Measurements from ENCODE around the gene ZNF436. TPM values are rescaled to one million over a fixed set of nuclear protein-coding genes. Genes with fewer than 3 reads are reported as not detected.
"Not testable (repeated sequence)": the region's sequence is repeated elsewhere in the genome, so short reads cannot be mapped to it uniquely, and the experiment has no call there.

Gene ZNF436
- total and polyA plus RNA-seq, 7 donors = 4.2 to 41.3 (median 14.5) TPM

- Histone ChIP-seq H3K4me3 (no peak overlapping the region), H3K36me3 (peaks cover 6 to 99% (median 42%) of the 10 kb centered on the region in 4 donors), H3K27ac (no peak overlapping the region), H3K4me1 (peaks cover 0 to 13% (median 0%) of the 10 kb centered on the region in 4 donors), H3K9me3 (no peaks in the 10 kb centered on the region), H3K27me3 (no peaks in the 10 kb centered on the region)
- intact Hi-C loops (cut with DNase I) = no loop called here
- DNase-seq = no peak
- TF ChIP-seq POLR2AphosphoS5 (IDR thresholded peaks at IDR 0.05) (no peak), EP300 (IDR thresholded peaks at IDR 0.05) (no peak), CTCF (IDR thresholded peaks at IDR 0.05) (no peak), POLR2A (IDR thresholded peaks at IDR 0.05) (no peak)
- 94 to 98% methylated on average over 1 of the region's 1 CpG for WGBS, 2 donors
Measured at GRCh38 chr1:23330846-23331245, 38.8 kb downstream of the ZNF436 start.

GRCh38 chr1:23325393-23325792 lies 44.2 kb downstream of the ZNF436 start:
- peaks cover 0 to 91% (median 17%) of the 10 kb centered on the region in 4 donors for H3K36me3 ChIP-seq

GRCh38 chr1:23322770-23323169 lies 46.9 kb downstream of the ZNF436 start:
- Histone ChIP-seq H3K4me3 (no peak overlapping the region), H3K9me3 (no peaks in the 10 kb centered on the region), H3K27me3 (no peaks in the 10 kb centered on the region), H3K27ac (no peak overlapping the region), H3K4me1 (peaks cover 0 to 6% (median 3%) of the 10 kb centered on the region in 4 donors), H3K36me3 (peaks cover 0 to 91% (median 13%) of the 10 kb centered on the region in 4 donors)
- 42 to 56% methylated on average over 1 of the region's 1 CpG for WGBS, 2 donors
- intact Hi-C loops (cut with DNase I) = no loop called here
- TF ChIP-seq EP300 (IDR thresholded peaks at IDR 0.05) = no peak
- no peak for TF ChIP-seq CTCF (IDR thresholded peaks at IDR 0.05)
- TF ChIP-seq POLR2A (IDR thresholded peaks at IDR 0.05) = no peak
- TF ChIP-seq POLR2AphosphoS5 (IDR thresholded peaks at IDR 0.05) = no peak
- DNase-seq = no peak

More at GRCh38 chr1:23325393-23325792, 44.2 kb downstream of the ZNF436 start:
- no peaks in the 10 kb centered on the region for H3K9me3 ChIP-seq
- no peak overlapping the region for H3K27ac ChIP-seq
- TF ChIP-seq POLR2AphosphoS5 (IDR thresholded peaks at IDR 0.05) = no peak
- TF ChIP-seq EP300 (IDR thresholded peaks at IDR 0.05) = no peak
- no peak for TF ChIP-seq CTCF (IDR thresholded peaks at IDR 0.05)
- TF ChIP-seq POLR2A (IDR thresholded peaks at IDR 0.05) = no peak
- no peak for DNase-seq
- 87 to 88% methylated on average over 2 of the region's 2 CpGs for WGBS, 2 donors
- intact Hi-C loops (cut with DNase I) = no loop called here
- peaks cover 0 to 17% (median 3%) of the 10 kb centered on the region in 4 donors for H3K4me1 ChIP-seq
- H3K27me3 ChIP-seq = no peaks in the 10 kb centered on the region
- H3K4me3 ChIP-seq = no peak overlapping the region

- WGBS, 2 donors = 96 to 98% methylated on average over 7 of the region's 7 CpGs
- H3K9me3 ChIP-seq; H3K27me3 ChIP-seq; H3K27ac ChIP-seq; H3K4me3 ChIP-seq; intact Hi-C loops (cut with DNase I); DNase-seq: not testable (repeated sequence)
- H3K36me3 ChIP-seq = peaks cover 7 to 75% (median 13%) of the 10 kb centered on the region in 4 donors
- H3K4me1 ChIP-seq = peaks cover 0 to 15% (median 4%) of the 10 kb centered on the region in 4 donors
Measured at GRCh38 chr1:23310280-23310679, 59.4 kb downstream of the ZNF436 start.

Other genes starting within 250 kb of the ZNF436 start
- gene LUZP1, start 201.0 kb downstream of the ZNF436 start, total RNA-seq = 10 to 100 TPM; 13.3 to 20.9 (median 17.9) TPM
- gene LUZP1, start 201.0 kb downstream of the ZNF436 start, polyA plus RNA-seq = 10 to 100 TPM in 2 of 3 donors, 1 to 10 TPM in 1; 6.0 to 14.0 (median 12.7) TPM
- not detected for gene HTR1D, start 152.3 kb downstream of the ZNF436 start, total RNA-seq
- under 1 TPM in 2 of 3 donors, not detected in 1; 0.13 to 0.46 TPM for gene HTR1D, start 152.3 kb downstream of the ZNF436 start, polyA plus RNA-seq
- 10 to 100 TPM; 59.3 to 72.1 (median 62.8) TPM for gene HNRNPR, start 25.6 kb downstream of the ZNF436 start, total RNA-seq
- 10 to 100 TPM; 62.9 to 89.2 (median 70.3) TPM for gene HNRNPR, start 25.6 kb downstream of the ZNF436 start, polyA plus RNA-seq
- gene TCEA3, start 54.9 kb upstream of the ZNF436 start, total RNA-seq = 10 to 100 TPM; 26.9 to 66.2 (median 38.2) TPM
- gene TCEA3, start 54.9 kb upstream of the ZNF436 start, polyA plus RNA-seq = 100 to 1,000 TPM in 2 of 3 donors, 10 to 100 TPM in 1; 75.6 to 222 (median 162) TPM
- gene ASAP3, start 114.3 kb upstream of the ZNF436 start, total RNA-seq = 10 to 100 TPM; 22.5 to 51.0 (median 27.8) TPM
- gene ASAP3, start 114.3 kb upstream of the ZNF436 start, polyA plus RNA-seq = 10 to 100 TPM; 20.6 to 22.2 (median 21.0) TPM
- gene E2F2, start 161.4 kb upstream of the ZNF436 start, total RNA-seq = under 1 TPM in 2 of 4 donors, not detected in 2; 0.14 to 0.28 TPM
- gene E2F2, start 161.4 kb upstream of the ZNF436 start, polyA plus RNA-seq = 10 to 100 TPM in 1 of 3 donors, 1 to 10 TPM in 2; 2.4 to 10.6 (median 6.0) TPM
- 100 to 1,000 TPM in 2 of 4 donors, 10 to 100 TPM in 2; 72.1 to 144 (median 92.6) TPM for gene ID3, start 189.7 kb upstream of the ZNF436 start, total RNA-seq
- 100 to 1,000 TPM; 114 to 232 (median 220) TPM for gene ID3, start 189.7 kb upstream of the ZNF436 start, polyA plus RNA-seq

Measured in sigmoid colon (tissue), 7 donors.